ENCODE results near the gene CCDC142.

- TF ChIP-seq OVOL2 (CRISPR knock-in tag; IDR thresholded peaks at IDR 0.05; ENCODE audit: borderline replicate concordance) (no peak), CTCF (IDR thresholded peaks at IDR 0.05) (no peak), FOXJ3 (CRISPR knock-in tag; IDR thresholded peaks at IDR 0.05; ENCODE audit: borderline replicate concordance) (no peak), MYBL2 (CRISPR knock-in tag; IDR thresholded peaks at IDR 0.05) (no peak), CREB1 (CRISPR knock-in tag; IDR thresholded peaks at IDR 0.05) (no peak)
These were observed 32.1 kb downstream of the CCDC142 start for GRCh38 chr2:74450570-74451190.
